H1 (cell line): Measurements from ENCODE around the gene CYP51A1. TPM values are rescaled to one million over a fixed set of nuclear protein-coding genes. Genes with fewer than 3 reads are reported as not detected.

Experiments
- CTCF ChIA-PET: fragments of 300-600 bp; sonication (Branson Sonifier 250); formaldehyde crosslinking; loops from one replicate; lab custom pipeline; 2021; ENCODE audit not compliant: partially characterized antibody; lab: Charles Lee
- POLR2A ChIA-PET: fragments of 300-600 bp; sonication (Branson Sonifier 250); formaldehyde crosslinking; loops from one replicate; lab custom pipeline; 2021; ENCODE audit warnings: inconsistent platforms; ENCODE audit not compliant: partially characterized antibody; lab: Charles Lee
- DNase-seq, 2 experiments: peaks; one replicate each; pipeline versions ENCODE4 v3.0.0 to v3.0.0-alpha.2; 2010 to 2022; ENCODE audit warnings: low spot score in 2 of 2, low read depth in 1 of 2, mixed read lengths in 1 of 2
- FAIRE-seq: peaks from 2 replicates; lab custom pipeline; 2011; peaks lifted over from hg19 to GRCh38; lab: Jason Lieb, UNC
- H2AFZ ChIP-seq: 2 replicates; pipeline ENCODE4 v1.8.1; 2012; ENCODE audit warnings: low read length, inconsistent platforms
- H2AK5ac ChIP-seq: 2 replicates; pipeline ENCODE4 v1.6.1; 2013; ENCODE audit warnings: low read depth, low read length
- H2BK120ac ChIP-seq: replicated peaks from 2 replicates; pipeline ENCODE3; 2013; ENCODE audit warnings: low read depth, low read length, inconsistent platforms
- H2BK12ac ChIP-seq: 2 replicates; pipeline ENCODE4 v1.6.1; 2013; ENCODE audit warnings: low read depth, low read length
- H2BK15ac ChIP-seq: 2 replicates; pipeline ENCODE4 v1.6.1; 2013; ENCODE audit warnings: low read length
- H2BK20ac ChIP-seq: 2 replicates; pipeline ENCODE4 v1.6.1; 2013; ENCODE audit warnings: low read length
- H2BK5ac ChIP-seq: 2 replicates; pipeline ENCODE4 v1.6.1; 2013; ENCODE audit warnings: low read depth, low read length
- H3K14ac ChIP-seq: 2 replicates; pipeline ENCODE4 v1.6.1; 2013; ENCODE audit warnings: inconsistent platforms; ENCODE audit not compliant: insufficient read length
- H3K18ac ChIP-seq: 2 replicates; pipeline ENCODE4 v1.6.1; 2013; ENCODE audit warnings: low read length; ENCODE audit errors: extremely low read depth
- H3K23ac ChIP-seq: 2 replicates; pipeline ENCODE4 v1.6.1; 2013; ENCODE audit warnings: inconsistent platforms; ENCODE audit not compliant: insufficient read length
- H3K23me2 ChIP-seq: 2 replicates; pipeline ENCODE4 v1.6.1; 2013; ENCODE audit warnings: low read depth, low read length
- H3K27ac ChIP-seq: 2 replicates; pipeline ENCODE4 v1.6.1; 2011; ENCODE audit warnings: low read depth, low read length, inconsistent platforms
- H3K27me3 ChIP-seq, 4 experiments: replicated peaks in 1 of 4; 1 replicate in 1 of 4; 2 replicates in 3 of 4; pipeline versions ENCODE4 v1.6.1 to v1.8.1; 2011 to 2013; ENCODE audit warnings: low read length in 3 of 4, mild to moderate bottlenecking in 3 of 4, inconsistent platforms in 2 of 4, mixed read lengths in 2 of 4, moderate library complexity in 1 of 4; ENCODE audit not compliant: control insufficient read depth in 3 of 4, insufficient read depth in 3 of 4; ENCODE audit errors: extremely low read depth in 1 of 4
- H3K36me3 ChIP-seq, 4 experiments: 2 replicates each; pipeline versions ENCODE4 v1.6.1 to v1.8.1; 2011 to 2013; ENCODE audit warnings: mild to moderate bottlenecking in 4 of 4, low read length in 3 of 4, moderate library complexity in 2 of 4, control low read depth in 1 of 4, inconsistent platforms in 1 of 4; ENCODE audit not compliant: insufficient read depth in 4 of 4, control insufficient read depth in 2 of 4
- H3K4ac ChIP-seq: replicated peaks from 2 replicates; pipeline ENCODE3; 2013; ENCODE audit warnings: low read length, low read depth, mixed read lengths, inconsistent platforms; ENCODE audit not compliant: insufficient read length
- H3K4me1 ChIP-seq, 4 experiments: replicated peaks in 1 of 4; 1 replicate in 1 of 4; 2 replicates in 3 of 4; pipeline versions ENCODE4 v1.6.1 to v1.8.1; 2011 to 2013; ENCODE audit warnings: low read length in 3 of 4, inconsistent platforms in 2 of 4, mixed read lengths in 1 of 4; ENCODE audit not compliant: insufficient read depth in 4 of 4, control insufficient read depth in 3 of 4
- H3K4me2 ChIP-seq, 2 experiments: 2 replicates each; pipeline versions ENCODE4 v1.6.1 to v1.8.1; 2011 to 2013; ENCODE audit warnings: low read depth in 2 of 2, low read length in 2 of 2, control low read depth in 1 of 2, inconsistent platforms in 1 of 2, mild to moderate bottlenecking in 1 of 2; ENCODE audit not compliant: insufficient read depth in 1 of 2
- H3K4me3 ChIP-seq, 4 experiments: fragments of 200-600, 300-600 bp in 1 of 4; sonication (generic), shearing (Covaris generic), sonication (Bioruptor Twin) in 1 of 4; 2 replicates each; pipeline versions ENCODE4 v1.5.1 to v1.8.1; 2011 to 2016; ENCODE audit warnings: low read length in 4 of 4, low read depth in 3 of 4, control low read depth in 2 of 4, inconsistent platforms in 2 of 4, mild to moderate bottlenecking in 2 of 4, mixed read lengths in 1 of 4, moderate library complexity in 1 of 4; ENCODE audit not compliant: insufficient read depth in 2 of 4; ENCODE audit errors: extremely low read depth in 1 of 4
- H3K56ac ChIP-seq: replicated peaks from 2 replicates; pipeline ENCODE3; 2013; ENCODE audit warnings: low read depth, mild to moderate bottlenecking, mixed read lengths, low read length, inconsistent platforms; ENCODE audit not compliant: insufficient read length
- H3K79me1 ChIP-seq: 2 replicates; pipeline ENCODE4 v1.6.1; 2013; ENCODE audit warnings: low read depth, low read length, control low read depth
- H3K79me2 ChIP-seq, 2 experiments: 2 replicates each; pipeline versions ENCODE4 v1.6.1 to v1.8.1; 2012 to 2013; ENCODE audit warnings: low read length in 2 of 2, mild to moderate bottlenecking in 2 of 2, inconsistent platforms in 1 of 2; ENCODE audit not compliant: insufficient read depth in 2 of 2, control insufficient read depth in 1 of 2
- H3K9ac ChIP-seq, 4 experiments: replicated peaks in 1 of 4; 1 replicate in 1 of 4; 2 replicates in 3 of 4; pipeline versions ENCODE4 v1.6.1 to v1.8.1; 2011 to 2013; ENCODE audit warnings: low read depth in 3 of 4, low read length in 3 of 4, control low read depth in 2 of 4, mild to moderate bottlenecking in 2 of 4, moderate library complexity in 2 of 4, inconsistent platforms in 1 of 4; ENCODE audit errors: extremely low read depth in 1 of 4
- H3K9me3 ChIP-seq, 2 experiments: 2 replicates each; pipeline versions ENCODE4 v1.6.1 to v1.8.1; 2012 to 2013; ENCODE audit warnings: mild to moderate bottlenecking in 2 of 2, moderate library complexity in 2 of 2, control low read depth in 1 of 2, inconsistent platforms in 1 of 2, low read depth in 1 of 2, low read length in 1 of 2, mixed read lengths in 1 of 2; ENCODE audit not compliant: insufficient read depth in 2 of 2
- H4K20me1 ChIP-seq, 2 experiments: replicated peaks in 1 of 2; 2 replicates each; pipeline versions ENCODE3 to v1.8.1; 2011 to 2013; ENCODE audit warnings: inconsistent platforms in 2 of 2, low read length in 2 of 2, mild to moderate bottlenecking in 1 of 2; ENCODE audit not compliant: insufficient read depth in 2 of 2, control insufficient read depth in 1 of 2
- H4K5ac ChIP-seq: 2 replicates; pipeline ENCODE4 v1.6.1; 2013; ENCODE audit warnings: low read length, low read depth, mixed read lengths, inconsistent platforms; ENCODE audit not compliant: insufficient read length
- H4K8ac ChIP-seq: 2 replicates; pipeline ENCODE4 v1.8.0; 2013; ENCODE audit warnings: mild to moderate bottlenecking, moderate library complexity, low read length, inconsistent platforms; ENCODE audit not compliant: insufficient read depth; ENCODE audit errors: extremely low read depth
- H4K91ac ChIP-seq: replicated peaks from 2 replicates; pipeline ENCODE3; 2013; ENCODE audit warnings: low read length, mixed read lengths, inconsistent platforms; ENCODE audit not compliant: insufficient read length
- ASH2L ChIP-seq: fragments of 200-600, 300-600 bp; sonication (generic); IDR thresholded peaks from one replicate; pipeline ENCODE4 v1.7.1; 2017; ENCODE audit warnings: low read length
- ATF2 ChIP-seq: IDR thresholded peaks from 2 replicates; pipeline ENCODE4 v1.6.1; 2012; ENCODE audit warnings: low read length, inconsistent platforms
- BCL11A ChIP-seq, 2 experiments: IDR thresholded peaks; one replicate each; pipeline ENCODE4 v1.6.1; 2011; ENCODE audit warnings: low read depth in 2 of 2, low read length in 2 of 2, mild to moderate bottlenecking in 2 of 2
- POLR2AphosphoS5 ChIP-seq: IDR thresholded peaks from 2 replicates; pipeline ENCODE4 v1.6.1; 2011; ENCODE audit warnings: low read depth, low read length
- SAP30 ChIP-seq: fragments of 300-600 bp; sonication (generic); IDR thresholded peaks from 2 replicates; pipeline ENCODE4 v1.7.1; 2012; ENCODE audit warnings: low read length, moderate library complexity, mild to moderate bottlenecking, inconsistent platforms; ENCODE audit not compliant: insufficient read depth, insufficient replicate concordance
- WGBS, 2 experiments: shearing (Covaris generic) in 1 of 2; methylation state at CpG; one replicate each; pipeline versions ENCODE4 v1.1.6 to v1.1.7; 2013 to 2015; ENCODE audit warnings: low lambda C conversion rate in 2 of 2, mixed read lengths in 2 of 2, inconsistent platforms in 1 of 2, low coverage in 1 of 2, missing lambda C conversion rate in 1 of 2; ENCODE audit not compliant: insufficient replicate concordance in 2 of 2, insufficient coverage in 1 of 2, insufficient read length in 1 of 2; ENCODE audit errors: extremely low coverage in 1 of 2, missing lambda C conversion rate in 1 of 2; 5-methylcytosine and 5-hydroxymethylcytosine counted together
- polyA plus RNA-seq, 7 experiments: library from polyadenylated mRNA; depleted of rRNA in 3 of 7; stranded (reverse) in 5 of 7; unstranded in 2 of 7; fragments of >200 nt in 5 of 7; fragments of 200-250 nt in 2 of 7; gene quantifications; 1 replicate in 5 of 7; 2 replicates in 1 of 7; 4 replicates in 1 of 7; pipeline versions ENCODE4 v1.2.1 to v1.2.3, GENCODE V29; 2011 to 2013; ENCODE audit warnings: missing spikeins in 2 of 7, mixed read lengths in 2 of 7
- total RNA-seq: library from RNA; stranded (reverse); fragmentation: NEBNext Ultra II Directional; extraction: Animal tissue kit (Norgen Biotek cat#: 25700); gene quantifications from 2 replicates; pipeline ENCODE4 v1.2.1, GENCODE V29; 2021

Gene CYP51A1
- total and polyA plus RNA-seq, 2 of the 8 experiments (the other 6 are each of a cell fraction or from before 2014, with no cell fraction given): 9.8 to 111 TPM

GRCh38 chr7:92135052-92135889 lies 994 bp upstream of the CYP51A1 start:
- Histone ChIP-seq H4K20me1 (peaks cover 0 to 5% of the 10 kb centered on the region in 2 experiments), H3K4ac (no peak overlapping the region), H3K23me2 (no peaks in the 10 kb centered on the region; the same call in 1 of the 2 replicates), H4K91ac (peak overlapping the region; percentile 61), H3K27ac (peak overlapping the region; percentile 94; the same call in 1 of the 2 replicates), H4K8ac (0 out of 2 replicates have a peak overlapping the region, but pooled peaks have one; percentile 11), H3K14ac (no peak overlapping the region), H3K27me3 (no peaks in the 10 kb centered on the region), H3K4me3 (peak overlapping the region; percentile 74 to 97 (median 89)), H3K79me2 (peaks cover 6 to 33% of the 10 kb centered on the region in 2 experiments; a peak in 3 of 4 replicates), H3K4me1 (peaks cover 0 to 6% (median 0%) of the 10 kb centered on the region in 4 experiments; a peak in 4 of 7 replicates), H4K5ac (peak overlapping the region; percentile 40), H3K9me3 (peaks cover 0 to 4% of the 10 kb centered on the region in 2 experiments; a peak in 1 of 4 replicates), H3K56ac (peak overlapping the region; percentile 70), H3K9ac (peak overlapping the region in 3 of 4 experiments; percentile 57 to 91 (median 88); a peak in 6 of 7 replicates), H2BK20ac (no peak overlapping the region), H2AFZ (peak overlapping the region; percentile 87), H2BK12ac (peak overlapping the region; percentile 75), H3K23ac (no peak overlapping the region), H2BK5ac (peak overlapping the region; percentile 99), H2BK120ac (peak overlapping the region; percentile 86), H3K18ac (peak overlapping the region; percentile 75; the same call in 1 of the 2 replicates), H3K4me2 (peak overlapping the region; percentile 73 to 75), H2AK5ac (no peak overlapping the region), H2BK15ac (no peak overlapping the region), H3K79me1 (no peaks in the 10 kb centered on the region; the same call in 1 of the 2 replicates), H3K36me3 (peaks cover 0 to 14% (median 4%) of the 10 kb centered on the region in 4 experiments; a peak in 3 of 8 replicates)
- TF ChIP-seq SAP30 (no peak), ASH2L (peak; percentile 8), POLR2AphosphoS5 (no peak), BCL11A (IDR thresholded peaks at IDR 0.05; ENCODE audit: low read depth in 2 of 2, low read length in 2 of 2) (no peak), ATF2 (0 out of 2 replicates have a peak, but pooled peaks have one; percentile 9)
- ChIA-PET POLR2A (interaction anchor here (0.6 to 1.9 kb wide), 13 partner anchors 9 to 1366 kb away, joined by 3 to 12 read pairs (median 4); partner anchors contain the start of genes ANKIB1, GATAD1, KRIT1 and LRRD1), CTCF (interaction anchor here (0.6 to 2.8 kb wide), 9 partner anchors 10 to 326 kb away, joined by 3 to 14 read pairs (median 3); partner anchors contain the start of gene GATAD1)
- FAIRE-seq (no peak), DNase-seq (no peak)
- WGBS, 2 experiments: 39% methylated on average over 21 of the region's 21 CpGs; no CpG with 5 or more reads in 1 of the 2 experiments
